Measurements from ENCODE around the gene NOP9. TPM values are rescaled to one million over a fixed set of nuclear protein-coding genes. Genes with fewer than 3 reads are reported as not detected.

NOP9 gene
- total RNA-seq, 1 donor from 2014 or later = 17.1 TPM

- DNase-seq (ENCODE audit: low read depth) = no peak
- H3K4me3 ChIP-seq (ENCODE audit: low read depth, low read length) = no peak overlapping the region
- no peak for TF ChIP-seq CTCF (conservative IDR thresholded peaks at IDR 0.05; ENCODE audit: low read depth, low read length)
Measured at GRCh38 chr14:24317141-24317928, 17.7 kb downstream of the NOP9 start.

- no peak for TF ChIP-seq CTCF (conservative IDR thresholded peaks at IDR 0.05; ENCODE audit: low read depth, low read length)
- no peak for DNase-seq (ENCODE audit: low read depth)
- no peak overlapping the region for H3K4me3 ChIP-seq (ENCODE audit: low read depth, low read length)
Measured at GRCh38 chr14:24321212-24321975, 21.7 kb downstream of the NOP9 start.

GRCh38 chr14:24322672-24323071 is 23.0 kb downstream of the NOP9 start:
- no peak overlapping the region for H3K4me3 ChIP-seq (ENCODE audit: low read depth, low read length)
- TF ChIP-seq CTCF (conservative IDR thresholded peaks at IDR 0.05; ENCODE audit: low read depth, low read length) = no peak
- no peak for DNase-seq (ENCODE audit: low read depth)

GRCh38 chr14:24323341-24323740 is 23.7 kb downstream of the NOP9 start:
- H3K4me3 ChIP-seq (ENCODE audit: low read depth, low read length) = no peak overlapping the region
- DNase-seq (ENCODE audit: low read depth) = no peak
- TF ChIP-seq CTCF (conservative IDR thresholded peaks at IDR 0.05; ENCODE audit: low read depth, low read length) = no peak

- no peak for TF ChIP-seq CTCF (conservative IDR thresholded peaks at IDR 0.05; ENCODE audit: low read depth, low read length)
- no peak overlapping the region for H3K4me3 ChIP-seq (ENCODE audit: low read depth, low read length)
- DNase-seq (ENCODE audit: low read depth) = no peak
Measured at GRCh38 chr14:24324024-24324423, 24.4 kb downstream of the NOP9 start.

GRCh38 chr14:24325041-24325530 is 25.4 kb downstream of the NOP9 start:
- no peak for DNase-seq (ENCODE audit: low read depth)
- H3K4me3 ChIP-seq (ENCODE audit: low read depth, low read length) = no peak overlapping the region
- no peak for TF ChIP-seq CTCF (conservative IDR thresholded peaks at IDR 0.05; ENCODE audit: low read depth, low read length)
